HepG2 (cell line): ENCODE data around the gene HTRA1.

ENCODE experiments used
- ELF3 ChIP-seq: IDR thresholded peaks from 2 replicates; pipeline ENCODE4 v1.6.1; 2016; ENCODE audit warnings: missing genetic modification reagents, missing compliant biosample characterization
- FOXP1 ChIP-seq, 2 experiments: fragments of 450-650 bp in 1 of 2; IDR thresholded peaks; 2 replicates each; pipeline ENCODE4 v1.6.1; 2017 to 2018; ENCODE audit warnings: antibody characterized with exemption in 1 of 2
- HNRNPLL ChIP-seq: fragments of 200-400 bp; formaldehyde crosslinking; IDR thresholded peaks from 2 replicates; pipeline ENCODE4 v1.6.1; 2017; ENCODE audit warnings: mild to moderate bottlenecking, low read depth, low read length; ENCODE audit not compliant: poor library complexity, severe bottlenecking
- NFIC ChIP-seq: IDR thresholded peaks from 2 replicates; pipeline ENCODE4 v1.6.1; 2012; ENCODE audit warnings: mild to moderate bottlenecking, low read length, inconsistent platforms
- POLR2AphosphoS5 ChIP-seq: IDR thresholded peaks from 2 replicates; pipeline ENCODE4 v1.6.1; 2012; ENCODE audit warnings: low read depth, low read length
- SMAD3 ChIP-seq: sonication (generic); formaldehyde crosslinking; IDR thresholded peaks from 2 replicates; pipeline ENCODE4 v1.4.0; 2020; ENCODE audit warnings: missing genetic modification reagents
- SNAI1 ChIP-seq: sonication (generic); formaldehyde crosslinking; IDR thresholded peaks from 2 replicates; pipeline ENCODE4 v1.5.0; 2020; ENCODE audit warnings: mild to moderate bottlenecking, missing genetic modification reagents, borderline replicate concordance
- SP140L ChIP-seq: sonication (generic); formaldehyde crosslinking; IDR thresholded peaks from 2 replicates; pipeline ENCODE4 v1.4.0; 2020; ENCODE audit warnings: missing genetic modification reagents, borderline replicate concordance
- TOE1 ChIP-seq: sonication (generic); formaldehyde crosslinking; IDR thresholded peaks from 2 replicates; pipeline ENCODE4 v1.4.0; 2020; ENCODE audit warnings: mild to moderate bottlenecking, missing genetic modification reagents
- ZBTB49 ChIP-seq: sonication (generic); formaldehyde crosslinking; IDR thresholded peaks from 2 replicates; pipeline ENCODE4 v1.4.0; 2020; ENCODE audit warnings: missing genetic modification reagents, borderline replicate concordance
- ZNF512 ChIP-seq: sonication (generic); formaldehyde crosslinking; IDR thresholded peaks from 2 replicates; pipeline ENCODE4 v1.4.0; 2020; ENCODE audit warnings: mild to moderate bottlenecking, missing genetic modification reagents
- ZNF770 ChIP-seq: sonication (generic); formaldehyde crosslinking; IDR thresholded peaks from 2 replicates; pipeline ENCODE4 v1.5.0; 2020; ENCODE audit warnings: mild to moderate bottlenecking, missing genetic modification reagents
- TF ChIP-seq, protein P1 (sequence below), 2 experiments: sonication (generic) in 1 of 2; formaldehyde crosslinking in 1 of 2; IDR thresholded peaks; 2 replicates each; pipeline versions ENCODE4 v1.4.0 to v1.6.1; 2018 to 2020; ENCODE audit warnings: missing genetic modification reagents in 2 of 2, borderline replicate concordance in 1 of 2, low read depth in 1 of 2, mild to moderate bottlenecking in 1 of 2, missing biosample characterization in 1 of 2
- TF ChIP-seq, protein P2 (sequence below): sonication (generic); formaldehyde crosslinking; IDR thresholded peaks from 2 replicates; pipeline ENCODE4 v1.5.0; 2020; ENCODE audit warnings: mild to moderate bottlenecking, missing genetic modification reagents, moderate library complexity

- TF ChIP-seq, protein P1, sequence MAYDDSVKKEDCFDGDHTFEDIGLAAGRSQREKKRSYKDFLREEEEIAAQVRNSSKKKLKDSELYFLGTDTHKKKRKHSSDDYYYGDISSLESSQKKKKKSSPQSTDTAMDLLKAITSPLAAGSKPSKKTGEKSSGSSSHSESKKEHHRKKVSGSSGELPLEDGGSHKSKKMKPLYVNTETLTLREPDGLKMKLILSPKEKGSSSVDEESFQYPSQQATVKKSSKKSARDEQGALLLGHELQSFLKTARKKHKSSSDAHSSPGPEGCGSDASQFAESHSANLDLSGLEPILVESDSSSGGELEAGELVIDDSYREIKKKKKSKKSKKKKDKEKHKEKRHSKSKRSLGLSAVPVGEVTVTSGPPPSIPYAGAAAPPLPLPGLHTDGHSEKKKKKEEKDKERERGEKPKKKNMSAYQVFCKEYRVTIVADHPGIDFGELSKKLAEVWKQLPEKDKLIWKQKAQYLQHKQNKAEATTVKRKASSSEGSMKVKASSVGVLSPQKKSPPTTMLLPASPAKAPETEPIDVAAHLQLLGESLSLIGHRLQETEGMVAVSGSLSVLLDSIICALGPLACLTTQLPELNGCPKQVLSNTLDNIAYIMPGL (CRISPR knock-in tag; IDR thresholded peaks at IDR 0.05; ENCODE audit: borderline replicate concordance in 1 of 2, low read depth in 1 of 2) = no peak
- TF ChIP-seq POLR2AphosphoS5 (no peak), ZNF512 (no peak), SP140L (no peak), ZBTB49 (CRISPR knock-in tag) (no peak), NFIC (no peak), TOE1 (CRISPR knock-in tag) (no peak), SNAI1 (CRISPR knock-in tag) (no peak), ZNF770 (no peak), SMAD3 (CRISPR knock-in tag) (no peak), HNRNPLL (no peak), ELF3 (CRISPR knock-in tag) (no peak), FOXP1 (IDR thresholded peaks at IDR 0.05) (no peak), FOXP1 (CRISPR knock-in tag; IDR thresholded peaks at IDR 0.05) (no peak)
- TF ChIP-seq, protein P2, sequence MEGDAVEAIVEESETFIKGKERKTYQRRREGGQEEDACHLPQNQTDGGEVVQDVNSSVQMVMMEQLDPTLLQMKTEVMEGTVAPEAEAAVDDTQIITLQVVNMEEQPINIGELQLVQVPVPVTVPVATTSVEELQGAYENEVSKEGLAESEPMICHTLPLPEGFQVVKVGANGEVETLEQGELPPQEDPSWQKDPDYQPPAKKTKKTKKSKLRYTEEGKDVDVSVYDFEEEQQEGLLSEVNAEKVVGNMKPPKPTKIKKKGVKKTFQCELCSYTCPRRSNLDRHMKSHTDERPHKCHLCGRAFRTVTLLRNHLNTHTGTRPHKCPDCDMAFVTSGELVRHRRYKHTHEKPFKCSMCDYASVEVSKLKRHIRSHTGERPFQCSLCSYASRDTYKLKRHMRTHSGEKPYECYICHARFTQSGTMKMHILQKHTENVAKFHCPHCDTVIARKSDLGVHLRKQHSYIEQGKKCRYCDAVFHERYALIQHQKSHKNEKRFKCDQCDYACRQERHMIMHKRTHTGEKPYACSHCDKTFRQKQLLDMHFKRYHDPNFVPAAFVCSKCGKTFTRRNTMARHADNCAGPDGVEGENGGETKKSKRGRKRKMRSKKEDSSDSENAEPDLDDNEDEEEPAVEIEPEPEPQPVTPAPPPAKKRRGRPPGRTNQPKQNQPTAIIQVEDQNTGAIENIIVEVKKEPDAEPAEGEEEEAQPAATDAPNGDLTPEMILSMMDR (CRISPR knock-in tag) = no peak
Observed at GRCh38 chr10:122519873-122520272, 58.5 kb downstream of the HTRA1 start.
